CD4-positive, alpha-beta T cell treated with Interleukin-6 at 100 ng/mL for 8 hours (primary cell): ENCODE results near the gene ADAMTSL2.
A peak's percentile ranks its signal among the peaks of the same experiment; 100 is the strongest.

ENCODE experiments used
- DNase-seq: peaks from one replicate; pipeline ENCODE4 v3.0.0-alpha.2; 2020; ENCODE audit warnings: mixed read lengths, low spot score

The ADAMTSL2 gene

DNA sequence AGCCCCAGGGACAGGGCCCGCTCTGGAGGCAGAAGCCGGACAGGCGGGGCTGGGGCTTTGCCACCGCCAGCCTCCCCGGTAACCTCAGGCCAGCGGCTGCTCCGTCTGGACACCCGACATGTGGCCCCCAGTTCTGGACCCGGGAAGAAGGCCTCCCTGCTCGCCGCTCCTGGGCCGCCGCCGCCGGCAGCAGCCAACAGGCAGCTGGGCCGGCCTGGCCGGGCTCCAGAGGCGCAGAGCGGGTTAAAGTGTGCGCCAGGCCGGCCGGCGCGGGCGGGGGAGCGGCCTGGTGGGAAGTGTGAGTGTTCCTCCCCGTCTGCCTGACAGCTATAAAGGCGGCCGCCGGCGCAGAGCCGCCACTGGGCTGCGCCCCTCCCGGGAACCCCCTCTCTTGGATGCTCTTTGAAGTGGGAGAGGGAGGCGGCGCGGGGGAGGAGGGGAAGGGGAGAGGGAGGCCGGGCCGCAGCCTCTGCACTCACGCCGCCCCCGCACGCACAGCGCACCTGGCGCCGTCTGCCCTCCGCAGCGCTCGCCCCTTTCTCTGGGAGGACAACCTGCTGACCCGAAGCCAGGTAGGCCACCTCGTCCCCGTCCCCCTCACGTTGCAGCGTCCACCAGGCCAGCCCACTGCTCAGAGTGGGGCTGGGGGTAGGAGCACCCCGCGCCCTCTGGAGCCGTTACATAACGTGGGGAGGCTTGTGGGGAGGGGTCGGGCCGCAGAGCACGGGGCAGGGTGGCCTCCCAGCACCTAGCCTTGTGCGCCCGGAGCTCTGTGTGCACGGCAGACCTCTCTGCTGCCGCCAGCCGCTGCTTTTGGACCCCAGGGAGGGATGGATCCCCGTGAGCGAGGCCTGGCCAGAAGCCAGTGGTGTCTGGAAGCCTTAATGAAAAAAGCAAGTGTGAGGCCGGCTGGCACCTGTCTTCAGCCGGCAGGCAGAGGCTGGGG, at the start of gene ADAMTSL2:
Gene ADAMTSL2 (plus strand): TSS at position 359 of the 946 bp plus-strand sequence. CDS start 2,009 bp downstream, outside the sequence.
- DNase-seq = peak; percentile 33

DNA sequence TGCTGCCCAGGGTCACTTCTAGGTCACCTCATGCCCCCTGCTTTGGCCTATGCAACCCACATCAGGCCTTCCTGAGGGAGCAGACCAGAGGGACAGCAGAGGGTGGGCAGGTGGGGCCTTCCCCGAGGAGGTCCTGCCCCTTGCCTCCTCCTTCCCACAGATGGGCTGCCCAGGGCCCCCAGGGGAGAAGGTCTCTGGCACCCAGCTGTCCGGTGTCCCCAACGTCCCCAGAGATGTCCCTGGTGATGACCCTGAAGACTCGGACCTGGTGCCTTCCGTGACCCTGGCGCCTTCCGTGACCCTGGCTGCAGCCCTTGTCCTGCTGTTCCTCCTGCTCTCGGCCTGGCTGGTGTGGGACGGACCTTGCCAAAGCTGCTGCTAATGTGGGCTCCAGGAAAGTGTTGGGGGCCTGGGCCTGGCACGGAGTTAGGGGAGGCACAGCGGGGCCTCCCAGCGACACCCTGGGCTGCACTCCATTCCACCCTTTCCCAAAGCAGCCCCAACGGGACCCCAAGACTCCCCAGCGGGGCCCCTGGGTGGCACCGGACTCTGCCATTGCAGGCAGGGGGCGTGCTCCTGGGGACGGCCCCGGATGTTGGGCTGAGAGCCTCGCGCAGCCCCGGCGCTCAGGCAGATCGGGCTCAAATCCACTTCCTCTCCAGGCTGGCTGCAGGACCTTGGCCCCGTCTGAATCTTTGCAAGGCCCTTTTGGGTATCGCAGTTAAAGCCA, 48.8 kb upstream of the ADAMTSL2 start:
- DNase-seq = no peak

DNA sequence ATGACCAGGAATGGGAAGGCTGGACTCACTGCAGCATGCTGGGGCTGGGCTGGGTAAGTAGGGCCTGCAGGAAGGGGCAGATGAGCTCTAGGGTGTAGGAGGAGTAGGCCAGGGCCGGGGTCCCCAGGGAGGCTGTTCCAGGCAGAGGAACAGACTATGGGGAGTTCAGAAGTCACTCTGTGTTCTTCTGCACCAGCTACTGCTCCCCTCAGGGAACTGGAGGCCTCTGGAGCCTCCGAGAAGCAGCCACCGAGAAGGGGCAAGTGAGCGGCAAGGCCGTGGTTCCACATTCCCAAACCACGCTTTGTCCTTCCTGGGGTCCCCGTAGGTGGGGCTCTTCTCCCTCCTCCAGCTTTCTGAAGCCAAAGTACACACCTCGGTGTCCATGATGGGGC, 47.2 kb upstream of the ADAMTSL2 start:
- no peak for DNase-seq

DNA sequence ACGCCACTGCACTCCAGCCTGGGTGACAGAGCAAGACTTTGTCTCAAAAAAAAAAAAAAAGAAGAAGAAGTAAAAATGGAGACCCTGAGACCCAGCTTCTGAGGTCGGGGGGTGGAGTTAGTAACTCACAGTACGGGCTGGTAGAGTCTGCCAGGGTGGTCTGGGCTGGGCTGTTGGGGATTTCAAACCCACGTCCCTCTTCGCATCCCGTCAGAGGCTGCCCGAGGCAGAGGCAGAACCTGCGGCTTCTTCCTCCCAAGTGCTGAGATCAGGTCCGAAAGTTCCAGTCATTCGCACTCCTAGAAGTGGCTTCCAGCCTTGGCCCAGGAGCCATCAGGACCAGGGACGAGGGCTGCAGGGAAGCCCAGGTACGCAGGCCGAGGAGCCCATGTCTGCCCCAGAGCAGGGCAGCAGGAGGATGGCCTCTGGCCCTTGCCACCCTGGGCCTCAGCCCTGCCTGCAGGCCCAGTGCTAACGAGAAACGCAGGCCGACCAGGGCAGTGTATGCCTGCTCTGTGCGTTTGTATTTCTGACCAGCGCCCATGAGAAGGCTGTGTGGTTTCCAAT, 45.7 kb upstream of the ADAMTSL2 start:
- no peak for DNase-seq

DNA sequence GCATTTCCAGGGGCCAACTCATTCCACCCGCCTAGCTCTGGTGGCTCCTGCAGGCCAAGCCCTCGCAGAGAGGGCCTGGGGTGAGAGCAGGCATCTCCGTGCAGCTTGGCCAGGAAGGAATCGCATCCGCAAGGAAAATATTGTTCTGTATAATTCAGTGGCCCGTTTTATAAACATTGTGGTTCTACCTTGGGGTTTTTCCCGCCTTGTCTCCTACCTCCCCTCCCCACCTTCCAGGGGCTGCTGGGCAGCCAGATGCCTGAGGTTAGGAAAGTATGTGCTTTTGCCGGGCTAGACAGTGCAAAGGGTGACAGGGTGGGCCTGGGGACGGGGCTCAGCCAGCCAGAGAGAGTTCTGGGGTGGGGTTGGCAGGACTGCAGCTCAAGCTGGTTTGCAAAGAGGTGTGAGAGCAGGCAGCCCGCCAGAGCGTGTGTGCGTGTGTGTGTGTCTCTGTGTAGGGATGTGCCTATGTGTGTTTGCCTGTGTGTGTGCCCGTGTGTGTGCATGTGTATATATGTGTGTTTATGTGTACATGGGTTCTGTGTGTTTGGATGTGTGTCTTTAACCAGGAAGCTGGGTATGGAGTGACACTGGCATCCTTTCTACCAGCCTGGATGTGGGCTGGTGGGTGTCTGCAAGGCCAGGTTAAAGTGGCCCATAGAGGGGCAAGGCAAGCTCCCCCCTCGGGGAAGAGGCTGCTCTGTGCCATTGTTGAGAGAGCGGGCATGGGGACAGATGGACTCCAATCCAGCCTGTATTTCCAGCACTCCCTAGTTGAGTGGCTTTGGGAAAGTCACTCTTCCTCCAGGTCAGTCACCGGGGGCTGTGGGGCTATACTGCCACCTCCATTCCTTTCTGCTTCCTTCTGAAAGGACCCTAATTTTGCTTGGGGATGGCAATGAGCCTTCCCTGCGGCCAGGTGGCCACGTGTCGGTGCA, 45.0 kb upstream of the ADAMTSL2 start:
- no peak for DNase-seq

DNA sequence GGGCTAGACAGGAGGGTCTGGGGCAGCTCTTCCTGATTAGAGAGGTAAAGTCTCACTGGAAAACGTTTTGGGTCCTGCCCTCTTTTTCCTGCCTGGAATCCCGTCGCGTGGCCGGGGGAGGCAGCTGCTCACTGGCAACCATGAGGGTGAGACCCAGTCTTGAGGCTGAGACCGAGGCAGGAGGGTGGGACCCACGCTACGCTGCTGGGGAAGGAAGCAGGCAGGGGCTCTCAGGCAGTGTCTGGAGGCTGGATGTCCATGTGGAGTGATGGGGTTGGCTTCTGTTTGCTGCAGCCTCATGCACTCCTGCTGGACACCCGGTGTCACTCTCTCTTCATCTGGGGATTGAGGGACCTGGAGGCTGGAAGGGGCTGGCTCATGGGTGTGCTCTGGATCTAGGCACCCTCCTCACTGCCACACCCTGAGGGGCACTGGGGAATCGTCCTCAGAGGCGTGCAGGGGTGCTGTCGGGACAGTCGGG, 44.3 kb upstream of the ADAMTSL2 start:
- no peak for DNase-seq

DNA sequence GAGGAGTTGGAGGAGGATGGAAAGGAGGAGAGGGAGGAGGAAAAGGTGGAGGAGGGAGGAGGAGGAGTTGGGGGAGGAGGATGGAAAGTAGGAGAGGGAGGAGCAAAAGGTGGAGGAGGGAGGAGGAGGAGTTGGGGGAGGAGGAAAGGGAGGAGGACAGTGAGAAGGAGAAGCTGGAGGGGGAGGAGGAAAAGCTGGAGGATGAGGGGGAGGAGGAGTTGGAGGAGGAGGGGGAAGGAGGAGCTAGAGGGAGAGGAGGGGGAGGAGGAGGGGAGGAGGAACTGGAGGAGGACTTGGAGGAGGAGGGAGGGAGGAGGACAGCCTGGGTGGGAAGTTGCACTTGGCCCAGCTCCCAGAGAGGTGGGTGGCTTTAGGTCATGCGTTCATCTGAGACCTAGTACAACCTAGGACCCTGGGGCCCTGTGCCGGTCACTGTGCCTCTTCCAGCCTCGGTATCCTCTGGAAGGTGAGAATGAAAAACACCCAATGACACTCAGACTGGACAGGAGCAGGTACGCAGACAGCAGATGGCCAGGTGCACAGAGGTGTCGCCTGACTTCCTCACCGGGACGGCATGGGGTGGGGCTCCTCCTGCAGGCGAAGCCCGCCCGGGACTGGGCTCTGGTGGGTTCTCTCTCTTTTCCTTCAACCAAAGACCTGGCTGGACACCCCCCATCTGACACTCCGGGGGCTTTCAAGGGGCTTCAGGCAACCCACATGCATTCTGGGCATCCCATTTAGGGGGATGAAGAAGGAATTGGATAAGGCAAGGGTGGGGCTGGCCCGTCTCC, 43.4 kb upstream of the ADAMTSL2 start:
- DNase-seq = no peak

DNA sequence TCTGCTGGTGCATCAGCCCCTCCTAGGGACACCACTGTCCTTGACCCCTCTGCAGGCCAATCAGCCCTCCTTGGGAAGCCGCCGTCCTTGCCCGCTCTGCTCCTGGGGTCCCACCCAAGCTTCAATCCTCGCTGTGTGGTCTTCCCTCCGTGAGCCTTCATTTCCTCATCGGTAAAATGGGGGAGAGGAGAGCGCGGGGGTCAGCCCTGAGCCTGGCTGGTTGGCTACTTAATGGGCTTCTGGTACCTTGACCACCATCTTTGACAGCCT, 42.9 kb upstream of the ADAMTSL2 start:
- no peak for DNase-seq

DNA sequence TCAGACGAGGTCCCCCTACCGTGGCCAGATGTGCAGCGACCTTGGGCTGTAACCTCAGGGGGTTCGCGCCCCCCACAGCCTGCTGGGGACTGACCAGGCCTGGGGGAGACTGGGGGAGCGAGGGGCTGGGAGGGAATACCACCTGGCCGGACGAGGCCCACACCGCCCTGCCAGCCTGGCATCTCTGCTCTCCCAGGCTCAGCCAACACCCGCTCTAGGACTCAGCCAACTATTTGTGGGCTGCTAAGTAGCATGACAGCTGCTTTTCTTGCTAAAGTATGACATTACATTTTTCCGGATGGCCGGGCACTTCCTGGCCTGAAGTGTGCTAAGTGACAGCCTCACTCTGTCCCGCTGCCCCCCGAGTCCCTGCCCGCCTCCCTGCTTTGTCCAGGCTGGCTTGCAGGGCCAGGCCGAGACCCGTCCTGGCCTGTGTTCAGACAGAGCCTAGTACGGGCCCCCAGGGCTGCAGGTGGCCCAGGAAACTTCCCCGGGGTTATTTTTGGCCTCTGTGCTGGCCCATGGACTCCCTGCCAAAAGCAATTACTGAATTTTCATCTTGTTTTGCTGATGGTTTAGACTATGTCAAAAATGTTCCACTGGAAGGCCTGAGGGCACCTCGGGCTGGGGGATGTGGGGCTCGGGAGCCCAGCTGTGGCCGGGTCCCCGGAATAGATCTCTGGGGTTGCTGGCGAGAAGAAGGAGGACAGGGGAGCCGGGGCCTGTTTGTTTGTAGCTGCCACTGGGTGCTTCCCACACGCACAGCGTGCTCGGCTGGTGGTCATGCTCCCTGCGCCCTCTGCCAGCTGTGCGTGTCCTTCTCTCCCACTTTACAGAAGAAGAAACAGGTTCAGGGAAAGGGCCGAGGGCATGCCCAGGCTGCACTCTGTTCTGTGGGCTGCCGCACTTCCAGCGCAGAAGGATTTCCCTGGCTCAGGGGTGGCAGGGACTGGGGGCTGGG, 42.2 kb upstream of the ADAMTSL2 start:
- no peak for DNase-seq

DNA sequence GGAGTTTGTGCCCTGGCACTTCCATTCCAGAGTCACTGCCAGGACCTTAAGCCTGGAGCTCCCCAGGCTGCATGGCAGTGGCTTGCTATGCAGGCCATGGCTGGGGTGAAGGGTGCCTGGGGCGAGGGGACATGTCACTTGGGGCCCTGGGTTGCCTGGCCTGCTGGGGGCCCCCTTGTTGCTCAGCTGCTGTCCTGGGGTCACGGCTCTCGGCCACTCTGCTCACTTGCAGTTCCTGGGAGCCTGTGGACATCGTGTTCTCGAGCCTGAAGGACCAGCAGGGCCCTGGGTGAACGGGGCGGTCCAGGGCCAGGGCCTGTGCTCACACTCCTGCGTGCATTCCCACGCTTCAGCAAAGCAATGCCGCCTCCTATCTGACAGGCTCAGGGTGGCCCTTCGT, 41.1 kb upstream of the ADAMTSL2 start:
- no peak for DNase-seq

DNA sequence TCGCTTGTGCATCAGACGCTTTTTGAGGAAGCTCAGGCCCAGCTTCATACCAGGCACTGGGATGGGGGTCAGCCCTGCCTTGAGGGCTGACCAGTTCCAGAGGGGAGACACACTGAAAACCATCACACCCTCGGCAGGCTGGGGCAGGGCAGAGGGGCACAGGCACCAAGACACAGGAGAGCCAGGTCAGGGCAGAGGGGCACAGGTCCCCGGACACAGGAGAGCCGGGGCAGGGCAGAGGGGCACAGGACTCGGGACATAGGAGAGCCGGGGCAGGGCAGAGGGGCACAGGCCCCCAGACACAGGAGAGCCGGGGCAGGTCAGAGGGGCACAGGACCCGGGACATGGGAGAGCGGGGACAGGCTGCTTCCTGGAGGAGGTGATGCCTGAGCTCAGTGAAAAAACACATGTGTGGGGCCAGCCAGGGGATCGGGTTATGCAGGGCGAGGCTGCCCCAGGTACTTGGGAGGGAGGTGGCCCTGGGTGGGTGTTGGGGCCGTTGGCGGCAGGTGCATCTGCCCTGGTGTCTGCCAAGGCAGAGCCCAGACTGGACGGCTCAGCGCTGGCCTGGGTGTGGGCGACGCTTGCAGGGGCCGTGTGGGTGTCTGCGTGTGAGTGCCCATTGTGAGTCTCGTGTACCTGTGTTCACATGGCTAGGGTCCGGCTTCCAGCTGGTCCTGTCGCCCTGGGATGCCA, 40.5 kb upstream of the ADAMTSL2 start:
- DNase-seq = no peak

DNA sequence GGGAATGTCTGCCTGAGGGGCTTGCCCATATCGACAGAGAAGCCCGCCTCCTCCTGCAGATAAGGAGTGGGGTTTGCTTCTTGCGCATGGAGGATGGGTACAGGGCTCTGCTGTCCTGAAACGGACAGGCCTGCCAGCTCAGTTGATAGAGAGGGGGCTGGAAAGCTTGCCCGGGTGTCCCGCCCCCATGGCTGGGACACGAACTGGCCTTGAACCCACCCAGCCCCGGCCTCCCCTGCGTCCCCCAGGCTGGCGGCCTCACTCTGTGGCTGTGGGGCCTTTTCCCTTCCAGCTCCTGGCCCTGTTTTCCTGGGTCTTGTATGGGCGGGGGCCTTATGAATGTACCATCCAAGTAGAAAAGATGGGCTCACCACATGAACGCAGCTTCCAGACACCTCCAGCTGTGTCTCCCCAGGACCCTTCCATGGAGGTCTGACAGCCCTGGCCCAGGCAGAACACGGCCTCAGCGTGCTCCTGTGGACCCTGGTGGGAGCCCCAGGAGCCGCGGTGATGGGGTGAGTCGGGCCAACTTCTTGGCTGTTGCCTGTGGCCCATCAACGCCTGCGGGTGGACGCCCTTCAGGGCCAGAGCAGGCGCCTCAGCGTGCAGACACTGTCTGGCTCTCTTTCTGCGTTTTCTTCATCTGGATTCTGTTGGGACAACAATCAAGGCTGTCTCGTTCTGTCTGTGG, 39.7 kb upstream of the ADAMTSL2 start:
- DNase-seq = no peak

DNA sequence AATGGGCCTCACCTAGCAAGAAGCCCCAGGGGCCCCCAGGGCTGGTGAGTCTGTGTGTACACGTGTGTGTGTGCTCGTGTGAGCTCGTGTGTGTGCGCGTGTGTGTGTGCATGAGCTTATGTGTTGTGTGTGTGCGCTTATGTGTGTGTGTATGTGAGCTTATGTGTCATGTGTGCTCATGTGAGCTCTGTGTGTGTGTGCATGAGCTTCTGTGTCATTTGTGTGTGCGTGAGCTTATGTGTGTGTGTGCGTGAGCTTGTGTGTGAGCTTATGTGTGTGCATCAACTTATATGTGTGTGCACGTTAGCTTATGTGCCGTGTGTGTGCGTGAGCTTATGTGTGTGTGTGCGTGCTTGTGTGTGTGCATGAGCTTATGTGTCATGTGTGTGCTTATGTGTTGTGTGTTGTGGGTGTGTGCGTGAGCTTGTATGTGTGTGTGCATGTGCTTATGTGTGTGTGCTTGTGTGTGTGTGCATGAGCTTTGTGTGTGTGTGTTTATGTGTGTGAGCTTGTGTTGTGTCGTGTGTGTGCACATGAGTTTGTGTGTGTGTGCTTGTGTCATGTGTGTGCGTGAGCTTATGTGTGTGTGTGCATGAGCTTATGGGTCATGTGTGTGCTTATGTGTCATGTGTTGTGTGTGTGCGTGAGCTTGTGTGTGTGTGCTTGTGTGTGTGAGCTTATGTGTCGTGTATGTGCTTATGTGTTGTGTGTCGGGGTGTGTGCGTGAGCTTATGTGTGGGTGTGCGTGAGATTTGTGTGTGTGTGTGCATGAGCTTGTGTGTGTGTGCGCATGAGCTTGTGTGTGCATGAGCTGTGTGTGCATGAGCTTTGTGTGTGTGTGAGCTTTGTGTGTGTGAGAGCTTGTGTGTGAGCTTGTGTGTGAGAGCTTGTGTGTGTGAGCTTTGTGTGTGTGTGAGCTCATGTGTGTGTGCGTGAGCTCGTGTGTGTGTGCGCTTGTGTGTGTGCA, 38.9 kb upstream of the ADAMTSL2 start:
- DNase-seq = no peak

DNA sequence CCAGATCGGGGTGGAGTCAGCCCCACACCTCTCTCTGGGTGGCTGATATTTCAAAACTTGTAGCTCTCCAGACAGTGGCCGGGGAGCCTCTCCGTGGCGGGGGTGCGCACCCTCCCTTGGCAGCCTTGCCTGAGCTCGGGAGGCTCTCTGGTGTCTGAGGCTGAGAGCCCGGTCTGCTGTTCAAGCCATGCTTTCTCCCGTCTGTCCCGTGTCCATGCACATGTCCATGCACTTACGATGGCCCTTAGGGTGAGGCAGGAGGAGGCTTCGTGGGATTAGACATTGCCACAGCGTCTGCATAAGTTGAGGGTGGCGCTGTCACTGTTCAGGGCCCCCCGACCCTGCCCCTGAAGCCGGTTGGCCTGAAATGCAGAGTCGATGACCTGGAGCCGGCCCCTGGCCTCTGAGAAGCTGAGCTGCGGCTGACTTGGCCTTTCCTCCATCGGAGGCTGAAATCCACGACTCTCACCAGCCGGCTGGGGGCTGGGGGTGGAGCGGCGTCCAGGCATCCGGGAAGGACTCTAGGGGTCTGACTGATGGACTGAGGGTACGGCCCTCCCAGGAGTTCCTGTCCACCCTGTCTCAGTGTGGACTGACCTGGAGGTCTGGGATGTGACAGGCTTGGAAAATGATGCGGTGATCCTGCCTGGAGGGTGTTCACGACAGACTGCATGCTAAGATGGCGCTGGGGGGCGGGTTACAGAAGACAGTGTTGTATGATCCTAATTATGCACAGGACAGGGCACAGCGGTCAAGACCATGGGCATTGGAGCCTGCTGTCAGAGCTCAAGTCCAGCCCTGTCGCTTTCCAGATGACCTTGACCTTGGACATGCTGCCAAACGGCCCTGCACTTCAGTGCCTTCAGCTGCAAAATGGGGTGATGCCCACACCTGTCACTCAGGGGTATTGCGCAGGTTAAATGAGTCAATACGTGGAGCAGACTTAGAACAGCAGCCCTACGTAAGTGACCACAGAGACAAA, 37.4 kb upstream of the ADAMTSL2 start:
- DNase-seq = no peak

DNA sequence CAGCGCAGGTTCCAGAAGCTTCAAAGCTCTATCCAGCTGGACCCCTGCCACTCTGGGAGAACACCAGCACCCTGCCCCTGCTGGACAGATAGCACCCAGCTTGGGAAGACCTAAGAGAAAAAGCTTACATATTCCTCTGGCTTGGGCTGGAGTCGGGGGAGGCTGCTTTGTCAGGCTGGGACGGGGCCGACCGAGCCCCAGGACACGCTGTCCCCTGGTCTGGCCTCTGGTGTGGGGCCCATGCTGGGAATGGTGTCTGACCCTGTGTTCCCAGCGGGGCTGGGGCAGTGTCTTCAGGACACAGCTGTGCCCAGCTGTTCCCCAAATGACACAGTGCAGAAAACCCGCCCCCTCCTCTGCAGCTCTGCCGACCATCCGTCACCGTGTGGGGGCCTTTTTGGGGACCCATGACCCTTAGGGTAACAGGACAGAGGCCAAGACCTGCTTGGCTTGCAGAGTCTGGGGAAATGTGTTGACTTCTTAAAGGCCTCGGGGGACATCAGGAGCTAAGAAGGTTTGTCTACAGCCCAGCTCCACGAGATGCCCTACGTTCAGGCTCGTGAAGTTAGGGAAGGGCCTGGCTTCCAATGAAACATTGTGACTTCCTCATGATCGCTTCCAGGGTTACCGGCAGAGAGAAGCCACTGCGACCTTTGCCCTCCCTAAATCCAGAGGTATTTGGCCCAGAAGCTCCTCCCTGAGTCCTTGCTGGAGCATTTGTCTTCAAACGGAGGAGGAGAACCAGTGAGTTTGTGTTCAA, 35.2 kb upstream of the ADAMTSL2 start:
- DNase-seq = no peak
